Peyer's patch (tissue), 4 donors: ENCODE measurements around the gene TMCO4. TPM values are rescaled to one million over a fixed set of nuclear protein-coding genes. Genes with fewer than 3 reads are reported as not detected.
A peak's percentile ranks its signal among the peaks of the same experiment; 100 is the strongest.

Experiments
- DNase-seq, 3 donors: peaks; one replicate each; pipeline ENCODE4 v3.0.0-alpha.2; 2017 to 2019
- H3K27ac ChIP-seq, 4 donors: fragments of 200-600 bp; sonication (generic); one replicate each; pipeline ENCODE4 v1.5.1; 2016 to 2019
- H3K27me3 ChIP-seq, 2 donors: fragments of 200-600 bp; sonication (generic); one replicate each; pipeline ENCODE4 v1.5.1; 2019
- H3K36me3 ChIP-seq, 3 donors: fragments of 200-600 bp; sonication (generic); one replicate each; pipeline ENCODE4 v1.5.1; 2016 to 2019
- H3K4me1 ChIP-seq, 4 donors: fragments of 200-600 bp; sonication (generic); one replicate each; pipeline ENCODE4 v1.5.1; 2016 to 2019
- H3K4me3 ChIP-seq, 4 donors: fragments of 200-600 bp; sonication (generic); 1 replicate in 3 of 4; 2 replicates in 1 of 4; pipeline ENCODE4 v1.5.1; 2016 to 2019; ENCODE audit warnings: mild to moderate bottlenecking in 1 of 4
- H3K9me3 ChIP-seq, 4 donors: fragments of 200-600 bp; sonication (generic); one replicate each; pipeline ENCODE4 v1.5.1; 2016 to 2019; ENCODE audit warnings: mild to moderate bottlenecking in 1 of 4
- CTCF ChIP-seq, 6 experiments: fragments of 450-650 bp in 4 of 6; fragments of 200-600 bp in 2 of 6; sonication (generic) in 1 of 6; IDR thresholded peaks; one replicate each; pipeline ENCODE4 v1.5.1; 2017 to 2019; ENCODE audit warnings: antibody characterized with exemption in 6 of 6, mild to moderate bottlenecking in 3 of 6, moderate library complexity in 1 of 6
- POLR2A ChIP-seq, 2 donors: fragments of 450-650 bp; IDR thresholded peaks; one replicate each; pipeline ENCODE4 v1.5.1; 2017; ENCODE audit warnings: antibody characterized with exemption in 2 of 2, mild to moderate bottlenecking in 2 of 2, moderate library complexity in 2 of 2
- total RNA-seq, 4 donors: library from RNA; depleted of rRNA; stranded (reverse); fragments of >200 nt; gene quantifications; one replicate each; pipeline ENCODE4 v1.1.0, GENCODE V29; 2016

Gene TMCO4
- total RNA-seq, 4 donors from 2014 or later: 13.5 to 40.4 (median 26.1) TPM

GRCh38 chr1:19738076-19738475 is 61.6 kb downstream of the TMCO4 start:
- Histone ChIP-seq H3K27me3 (no peaks in the 10 kb centered on the region), H3K36me3 (peaks cover 0 to 13% (median 0%) of the 10 kb centered on the region in 3 donors), H3K27ac (no peak overlapping the region), H3K4me3 (no peak overlapping the region), H3K9me3 (no peaks in the 10 kb centered on the region), H3K4me1 (peaks cover 0 to 20% (median 0%) of the 10 kb centered on the region in 4 donors)
- no peak for DNase-seq
- no peak for TF ChIP-seq POLR2A (IDR thresholded peaks at IDR 0.05)
- no peak for TF ChIP-seq CTCF (IDR thresholded peaks at IDR 0.05)

GRCh38 chr1:19737104-19737825 is 62.5 kb downstream of the TMCO4 start:
- TF ChIP-seq CTCF (IDR thresholded peaks at IDR 0.05): peak in 3 of 6 experiments; percentile 46 to 55 (median 54)
- TF ChIP-seq POLR2A (IDR thresholded peaks at IDR 0.05): no peak
- peaks cover 0 to 13% (median 0%) of the 10 kb centered on the region in 3 donors for H3K36me3 ChIP-seq
- no peaks in the 10 kb centered on the region for H3K27me3 ChIP-seq
- no peaks in the 10 kb centered on the region for H3K9me3 ChIP-seq
- no peak overlapping the region for H3K27ac ChIP-seq
- peak in 1 of 3 donors; percentile 64 for DNase-seq
- peaks cover 0 to 15% (median 0%) of the 10 kb centered on the region in 4 donors for H3K4me1 ChIP-seq
- no peak overlapping the region for H3K4me3 ChIP-seq

GRCh38 chr1:19735440-19736127 is 64.1 kb downstream of the TMCO4 start:
- DNase-seq: no peak
- Histone ChIP-seq H3K27me3 (no peaks in the 10 kb centered on the region), H3K36me3 (peaks cover 0 to 12% (median 0%) of the 10 kb centered on the region in 3 donors), H3K4me1 (peaks cover 0 to 15% (median 0%) of the 10 kb centered on the region in 4 donors), H3K4me3 (no peak overlapping the region), H3K9me3 (peaks cover 0 to under 1% (median 0%) of the 10 kb centered on the region in 4 donors), H3K27ac (peak overlapping the region in 1 of 4 donors; percentile 60)
- TF ChIP-seq POLR2A (IDR thresholded peaks at IDR 0.05) (no peak), CTCF (IDR thresholded peaks at IDR 0.05) (no peak)

- Histone ChIP-seq H3K4me3 (no peak overlapping the region), H3K27me3 (no peaks in the 10 kb centered on the region), H3K27ac (no peak overlapping the region), H3K4me1 (peaks cover 0 to 15% (median 0%) of the 10 kb centered on the region in 4 donors), H3K36me3 (peaks cover 0 to 9% (median 0%) of the 10 kb centered on the region in 3 donors), H3K9me3 (peaks cover 0 to 3% (median 0%) of the 10 kb centered on the region in 4 donors)
- TF ChIP-seq POLR2A (IDR thresholded peaks at IDR 0.05): no peak
- DNase-seq: no peak
These were observed 65.2 kb downstream of the TMCO4 start for GRCh38 chr1:19734472-19734999.

GRCh38 chr1:19734056-19734455 is 65.7 kb downstream of the TMCO4 start:
- TF ChIP-seq CTCF (IDR thresholded peaks at IDR 0.05) (no peak), POLR2A (IDR thresholded peaks at IDR 0.05) (no peak)
- H3K27ac ChIP-seq: no peak overlapping the region

More at GRCh38 chr1:19734056-19734455, 65.7 kb downstream of the TMCO4 start:
- Histone ChIP-seq H3K4me3 (no peak overlapping the region), H3K9me3 (peaks cover 0 to 3% (median 0%) of the 10 kb centered on the region in 4 donors), H3K36me3 (peaks cover 0 to 9% (median 0%) of the 10 kb centered on the region in 3 donors), H3K27me3 (no peaks in the 10 kb centered on the region), H3K4me1 (peaks cover 0 to 15% (median 0%) of the 10 kb centered on the region in 4 donors)
- DNase-seq: no peak
